Measurements from ENCODE around the gene CEP164.
"Not testable (repeated sequence)": the region's sequence is repeated elsewhere in the genome, so short reads cannot be mapped to it uniquely, and the experiment has no call there.

CEP164 gene

DNA sequence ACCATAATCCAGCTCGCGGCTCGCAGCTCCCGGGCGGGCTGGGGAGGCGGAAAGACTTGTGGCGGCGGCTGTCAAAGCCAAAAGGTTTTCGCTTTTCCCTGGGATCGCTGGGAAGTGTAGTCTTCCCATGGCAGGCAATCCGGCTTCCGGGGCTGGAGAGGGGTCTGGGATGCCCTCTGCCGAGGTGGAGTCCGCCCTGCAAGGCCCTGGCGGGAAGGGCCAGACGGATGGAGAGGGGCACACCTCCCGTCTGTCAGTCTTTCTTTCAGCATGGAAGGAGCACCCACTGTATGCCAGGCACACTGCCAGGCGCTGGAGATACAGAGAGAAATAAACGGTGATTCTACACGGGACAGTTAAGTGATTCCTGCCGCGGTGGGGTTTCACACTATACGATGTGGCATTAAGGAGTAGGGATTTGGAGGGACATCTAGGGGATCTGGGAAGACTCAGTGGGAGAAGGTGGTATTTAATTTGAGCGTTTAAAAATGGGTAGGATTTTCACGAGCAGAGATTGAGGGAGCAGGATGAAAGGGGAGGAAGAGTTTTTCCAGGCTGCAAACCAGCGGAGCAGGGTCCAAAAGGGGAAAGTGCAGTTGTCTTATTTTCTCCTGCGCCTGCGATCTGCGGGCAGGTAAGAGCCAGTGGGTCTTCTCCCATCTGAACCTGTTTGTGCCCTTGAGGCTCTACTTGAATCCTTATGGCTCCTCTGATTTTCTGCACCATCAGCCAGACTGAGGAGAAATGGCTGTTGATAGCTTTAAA lies 11.3 kb upstream of the CEP164 start, which contains the start of gene BACE1:
Gene BACE1, minus strand, starts transcription at position 60 of the 765 bp plus-strand sequence. CDS start 461 bp downstream, outside the sequence.
- DNase-seq (ENCODE audit: insufficient read length, low spot score) (no peak), FAIRE-seq (no peak)
- TF ChIP-seq POLR2A (IDR thresholded peaks at IDR 0.05; ENCODE audit: low read depth, low read length) (no peak), TAF1 (IDR thresholded peaks at IDR 0.05; ENCODE audit: low read depth, low read length) (no peak), SPI1 (IDR thresholded peaks at IDR 0.05; ENCODE audit: low read depth, low read length) (no peak), POLR2AphosphoS5 (IDR thresholded peaks at IDR 0.05; ENCODE audit: low read depth, low read length) (no peak), PAX5 (IDR thresholded peaks at IDR 0.05; ENCODE audit: insufficient read depth, low read length, severe bottlenecking) (no peak), POU2F2 (IDR thresholded peaks at IDR 0.05; ENCODE audit: low read depth, low read length) (no peak)

- TF ChIP-seq POLR2A (IDR thresholded peaks at IDR 0.05; ENCODE audit: low read depth, low read length) (no peak), POU2F2 (IDR thresholded peaks at IDR 0.05; ENCODE audit: low read depth, low read length) (no peak), POLR2AphosphoS5 (IDR thresholded peaks at IDR 0.05; ENCODE audit: low read depth, low read length) (no peak), TAF1 (IDR thresholded peaks at IDR 0.05; ENCODE audit: low read depth, low read length) (no peak), PAX5 (IDR thresholded peaks at IDR 0.05; ENCODE audit: insufficient read depth, low read length, severe bottlenecking) (no peak), SPI1 (IDR thresholded peaks at IDR 0.05; ENCODE audit: low read depth, low read length) (no peak)
- FAIRE-seq, result no peak
- no peak for DNase-seq (ENCODE audit: insufficient read length, low spot score)
These were observed 8.9 kb upstream of the CEP164 start for GRCh38 chr11:117318738-117319137.

DNA sequence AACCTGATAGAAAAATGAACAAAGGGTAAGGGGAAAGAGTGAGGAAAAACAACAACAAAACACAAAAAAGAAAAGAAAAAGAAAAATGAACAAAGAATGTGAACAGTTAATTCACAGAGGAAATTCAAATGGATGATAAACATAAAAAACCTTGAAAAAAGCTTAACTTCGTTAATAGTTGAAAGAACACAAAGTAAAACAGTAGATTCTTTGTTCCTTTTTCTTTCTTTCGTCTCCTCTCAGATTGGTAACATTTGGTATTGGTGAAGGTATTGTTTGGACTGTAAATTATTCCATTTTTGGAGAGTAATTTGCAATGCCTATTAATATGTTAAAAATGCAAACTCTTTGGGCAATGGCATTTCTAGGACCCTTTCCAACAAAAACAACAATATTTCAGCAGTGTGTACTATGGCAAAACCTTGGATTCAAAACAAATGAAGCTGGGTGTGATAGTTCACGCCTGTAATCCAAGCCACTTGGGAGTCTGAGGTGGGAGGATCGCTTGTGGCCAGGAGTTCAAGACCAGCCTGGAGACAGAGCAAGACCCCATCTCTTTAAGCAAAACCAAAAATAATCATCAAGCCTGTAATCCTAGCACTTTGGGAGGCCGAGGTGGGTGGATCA lies 8.3 kb upstream of the CEP164 start:
- no peak for TF ChIP-seq POU2F2 (IDR thresholded peaks at IDR 0.05; ENCODE audit: low read depth, low read length)
- TF ChIP-seq SPI1 (IDR thresholded peaks at IDR 0.05; ENCODE audit: low read depth, low read length), result no peak
- TF ChIP-seq POLR2AphosphoS5 (IDR thresholded peaks at IDR 0.05; ENCODE audit: low read depth, low read length), result no peak
- no peak for DNase-seq (ENCODE audit: insufficient read length, low spot score)
- FAIRE-seq, result no peak

- DNase-seq (ENCODE audit: insufficient read length, low spot score); FAIRE-seq: not testable (repeated sequence)
These were observed 443 bp upstream of the CEP164 start for GRCh38 chr11:117327255-117327566.

DNA sequence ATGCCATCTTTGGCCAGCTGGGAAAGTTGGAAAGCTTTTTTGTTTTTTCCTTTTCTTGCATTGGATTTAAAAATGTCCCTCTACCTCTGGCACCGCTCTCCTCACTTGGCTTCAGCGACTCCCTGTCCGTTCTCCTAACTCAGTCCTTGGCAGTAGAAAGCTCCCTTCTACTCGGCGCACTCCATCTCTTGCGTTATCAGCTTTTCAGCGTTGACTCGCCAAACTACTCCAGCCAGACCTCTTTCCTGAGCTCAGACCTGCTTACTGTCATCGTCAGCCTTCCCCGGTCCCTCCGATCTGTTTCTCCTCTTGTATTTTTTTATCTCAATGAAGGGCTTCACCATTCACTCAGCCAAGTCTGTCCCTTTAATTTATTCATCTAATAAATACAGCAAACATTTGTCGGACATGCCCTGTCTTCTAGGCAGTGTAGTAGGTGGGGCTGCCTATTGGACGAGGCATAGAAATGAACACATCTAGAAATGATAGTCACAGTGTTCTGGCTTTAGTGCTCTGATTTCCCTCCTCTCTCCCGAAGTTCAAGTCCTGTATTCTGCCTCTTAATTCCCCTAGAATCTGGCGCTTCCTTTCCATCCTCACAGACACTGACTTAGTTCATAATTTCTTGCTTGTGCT lies 839 bp downstream of the CEP164 start:
- no peak for DNase-seq (ENCODE audit: insufficient read length, low spot score)
- TF ChIP-seq TAF1 (IDR thresholded peaks at IDR 0.05; ENCODE audit: low read depth, low read length) (no peak), SPI1 (IDR thresholded peaks at IDR 0.05; ENCODE audit: low read depth, low read length) (no peak), POLR2AphosphoS5 (IDR thresholded peaks at IDR 0.05; ENCODE audit: low read depth, low read length) (no peak), PAX5 (IDR thresholded peaks at IDR 0.05; ENCODE audit: insufficient read depth, low read length, severe bottlenecking) (no peak), POLR2A (IDR thresholded peaks at IDR 0.05; ENCODE audit: low read depth, low read length) (no peak), POU2F2 (IDR thresholded peaks at IDR 0.05; ENCODE audit: low read depth, low read length) (no peak)
- FAIRE-seq, result no peak

DNA sequence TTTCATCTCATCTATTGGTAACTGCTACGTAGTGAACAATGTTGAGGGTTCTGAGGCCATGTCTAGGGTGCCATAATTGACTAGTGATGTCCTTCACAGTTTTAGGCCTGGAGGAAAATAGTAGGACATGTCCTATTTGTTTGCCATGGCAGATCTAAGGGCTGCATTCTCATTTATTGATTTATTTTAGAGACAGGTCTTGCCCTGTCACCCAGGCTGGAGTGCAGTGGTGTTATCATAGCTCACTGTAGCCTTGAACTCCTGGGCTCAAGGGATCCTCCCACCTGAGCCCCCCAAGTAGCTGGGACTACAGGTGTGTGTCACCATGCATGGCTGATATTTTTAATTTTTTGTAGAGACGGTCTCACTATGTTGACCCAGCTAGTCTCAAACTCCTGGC lies 5.2 kb downstream of the CEP164 start:
- DNase-seq (ENCODE audit: insufficient read length, low spot score) (no peak), FAIRE-seq (no peak)
- TF ChIP-seq POU2F2 (IDR thresholded peaks at IDR 0.05; ENCODE audit: low read depth, low read length) (no peak), TAF1 (IDR thresholded peaks at IDR 0.05; ENCODE audit: low read depth, low read length) (no peak), POLR2A (IDR thresholded peaks at IDR 0.05; ENCODE audit: low read depth, low read length) (no peak), SPI1 (IDR thresholded peaks at IDR 0.05; ENCODE audit: low read depth, low read length) (no peak), PAX5 (IDR thresholded peaks at IDR 0.05; ENCODE audit: insufficient read depth, low read length, severe bottlenecking) (no peak), POLR2AphosphoS5 (IDR thresholded peaks at IDR 0.05; ENCODE audit: low read depth, low read length) (no peak)

- DNase-seq (ENCODE audit: insufficient read length, low spot score) (no peak), FAIRE-seq (peak; percentile 23)
- TF ChIP-seq POLR2AphosphoS5 (IDR thresholded peaks at IDR 0.05; ENCODE audit: low read depth, low read length) (no peak), PAX5 (IDR thresholded peaks at IDR 0.05; ENCODE audit: insufficient read depth, low read length, severe bottlenecking) (no peak), SPI1 (IDR thresholded peaks at IDR 0.05; ENCODE audit: low read depth, low read length) (no peak), TAF1 (IDR thresholded peaks at IDR 0.05; ENCODE audit: low read depth, low read length) (no peak), POU2F2 (IDR thresholded peaks at IDR 0.05; ENCODE audit: low read depth, low read length) (no peak), POLR2A (IDR thresholded peaks at IDR 0.05; ENCODE audit: low read depth, low read length) (no peak)
These were observed 6.3 kb downstream of the CEP164 start for GRCh38 chr11:117333917-117334316.

- TF ChIP-seq PAX5 (IDR thresholded peaks at IDR 0.05; ENCODE audit: insufficient read depth, low read length, severe bottlenecking) (no peak), POLR2A (IDR thresholded peaks at IDR 0.05; ENCODE audit: low read depth, low read length) (no peak), SPI1 (IDR thresholded peaks at IDR 0.05; ENCODE audit: low read depth, low read length) (no peak), TAF1 (IDR thresholded peaks at IDR 0.05; ENCODE audit: low read depth, low read length) (no peak), POU2F2 (IDR thresholded peaks at IDR 0.05; ENCODE audit: low read depth, low read length) (no peak), POLR2AphosphoS5 (IDR thresholded peaks at IDR 0.05; ENCODE audit: low read depth, low read length) (no peak)
- no peak for DNase-seq (ENCODE audit: insufficient read length, low spot score)
- FAIRE-seq, result no peak
These were observed 7.2 kb downstream of the CEP164 start for GRCh38 chr11:117334896-117335295.

GRCh38 chr11:117335399-117335798 lies 7.7 kb downstream of the CEP164 start:
- no peak for TF ChIP-seq POLR2AphosphoS5 (IDR thresholded peaks at IDR 0.05; ENCODE audit: low read depth, low read length)
- no peak for TF ChIP-seq POLR2A (IDR thresholded peaks at IDR 0.05; ENCODE audit: low read depth, low read length)
- no peak for TF ChIP-seq POU2F2 (IDR thresholded peaks at IDR 0.05; ENCODE audit: low read depth, low read length)
- no peak for TF ChIP-seq TAF1 (IDR thresholded peaks at IDR 0.05; ENCODE audit: low read depth, low read length)
- DNase-seq (ENCODE audit: insufficient read length, low spot score), result no peak
- FAIRE-seq, result peak; percentile 23

DNA sequence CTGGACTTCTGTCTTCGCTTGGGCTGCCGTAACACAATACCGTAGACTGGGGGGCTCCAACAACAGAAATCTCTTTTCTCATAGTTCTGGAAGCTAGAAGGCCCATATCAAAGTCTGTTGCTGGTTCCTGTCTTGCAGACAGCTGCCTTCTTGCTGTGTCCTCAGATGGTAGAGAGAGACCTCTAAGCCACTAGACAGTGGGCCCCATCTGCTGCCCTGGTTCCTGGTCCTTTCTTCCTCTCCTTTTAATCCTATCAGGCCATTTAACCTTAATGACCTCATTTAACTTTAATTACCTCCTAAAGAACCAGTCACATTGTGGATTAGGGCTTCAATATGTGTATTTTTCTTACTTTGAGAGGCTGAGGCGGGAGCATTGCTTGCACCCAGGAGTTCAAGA lies 9.4 kb downstream of the CEP164 start:
- DNase-seq (ENCODE audit: insufficient read length, low spot score) (no peak), FAIRE-seq (no peak)
- TF ChIP-seq POLR2A (IDR thresholded peaks at IDR 0.05; ENCODE audit: low read depth, low read length), result no peak
- no peak for TF ChIP-seq PAX5 (IDR thresholded peaks at IDR 0.05; ENCODE audit: insufficient read depth, low read length, severe bottlenecking)
- TF ChIP-seq TAF1 (IDR thresholded peaks at IDR 0.05; ENCODE audit: low read depth, low read length), result no peak
- no peak for TF ChIP-seq POLR2AphosphoS5 (IDR thresholded peaks at IDR 0.05; ENCODE audit: low read depth, low read length)
- TF ChIP-seq POU2F2 (IDR thresholded peaks at IDR 0.05; ENCODE audit: low read depth, low read length), result no peak
- TF ChIP-seq SPI1 (IDR thresholded peaks at IDR 0.05; ENCODE audit: low read depth, low read length), result no peak

Data from GM12891 (cell line).